Endothelial cell of hepatic sinusoid (primary cell): ENCODE results near the gene GRIA2.
"Not testable (repeated sequence)": the region's sequence is repeated elsewhere in the genome, so short reads cannot be mapped to it uniquely, and the experiment has no call there.

ENCODE experiments used
- in situ Hi-C: cut with HindIII; loops from 2 replicates; pipeline ENCODE4 v1.10.0; 2017; ENCODE audit warnings: low sequenced_read_pairs

The GRIA2 gene

GRCh38 chr4:157220371-157220881, at the start of gene GRIA2:
Gene GRIA2 (plus strand): TSS chr4:157220728. CDS start chr4:157221043, 315 bp downstream.
- in situ Hi-C loops, result no loop called here

- in situ Hi-C loops, result no loop called here
These were observed 48.5 kb upstream of the GRIA2 start for GRCh38 chr4:157172011-157172410.

- in situ Hi-C loops, result not testable (repeated sequence)
These were observed 40.3 kb upstream of the GRIA2 start for GRCh38 chr4:157180268-157180667.

GRCh38 chr4:157184300-157184699, 36.2 kb upstream of the GRIA2 start:
- in situ Hi-C loops, result no loop called here

GRCh38 chr4:157185363-157185762, 35.2 kb upstream of the GRIA2 start:
- in situ Hi-C loops, result no loop called here

- in situ Hi-C loops, result no loop called here
These were observed 25.2 kb upstream of the GRIA2 start for GRCh38 chr4:157195374-157195773.

- in situ Hi-C loops, result no loop called here
These were observed 24.5 kb upstream of the GRIA2 start for GRCh38 chr4:157196046-157196445.

GRCh38 chr4:157204634-157205244, 15.8 kb upstream of the GRIA2 start:
- in situ Hi-C loops, result no loop called here

GRCh38 chr4:157217708-157218107, 2.8 kb upstream of the GRIA2 start:
- in situ Hi-C loops, result no loop called here

- in situ Hi-C loops, result no loop called here
These were observed 687 bp upstream of the GRIA2 start for GRCh38 chr4:157219711-157220370.

- in situ Hi-C loops, result no loop called here
These were observed 932 bp downstream of the GRIA2 start for GRCh38 chr4:157221426-157221894.

- in situ Hi-C loops, result no loop called here
These were observed 1.6 kb downstream of the GRIA2 start for GRCh38 chr4:157221895-157222770.

- in situ Hi-C loops, result no loop called here
These were observed 2.2 kb downstream of the GRIA2 start for GRCh38 chr4:157222771-157223160.

GRCh38 chr4:157223456-157223855, 2.9 kb downstream of the GRIA2 start:
- in situ Hi-C loops, result no loop called here

GRCh38 chr4:157225096-157225495, 4.6 kb downstream of the GRIA2 start:
- in situ Hi-C loops, result no loop called here

- in situ Hi-C loops, result no loop called here
These were observed 5.5 kb downstream of the GRIA2 start for GRCh38 chr4:157226035-157226434.

- in situ Hi-C loops, result no loop called here
These were observed 6.1 kb downstream of the GRIA2 start for GRCh38 chr4:157226601-157227000.

- in situ Hi-C loops, result no loop called here
These were observed 11.0 kb downstream of the GRIA2 start for GRCh38 chr4:157231525-157231924.

- in situ Hi-C loops, result no loop called here
These were observed 22.3 kb downstream of the GRIA2 start for GRCh38 chr4:157242871-157243270.

GRCh38 chr4:157244348-157244747, 23.8 kb downstream of the GRIA2 start:
- in situ Hi-C loops, result no loop called here

GRCh38 chr4:157245351-157245750, 24.8 kb downstream of the GRIA2 start:
- in situ Hi-C loops, result no loop called here
